22Rv1 (cell line): Measurements from ENCODE around the gene NIPSNAP2.

Experiments
- H3K27ac ChIP-seq: fragments of 450-650 bp; 2 replicates; pipeline ENCODE4 v1.5.1; 2017
- CTCF ChIP-seq: fragments of 450-650 bp; IDR thresholded peaks from 2 replicates; pipeline ENCODE4 v1.5.1; 2017; ENCODE audit warnings: mild to moderate bottlenecking
- ZFX ChIP-seq: fragments of 450-650 bp; IDR thresholded peaks from 2 replicates; pipeline ENCODE4 v1.6.1; 2017; ENCODE audit warnings: antibody characterized with exemption, borderline replicate concordance

Gene NIPSNAP2

DNA sequence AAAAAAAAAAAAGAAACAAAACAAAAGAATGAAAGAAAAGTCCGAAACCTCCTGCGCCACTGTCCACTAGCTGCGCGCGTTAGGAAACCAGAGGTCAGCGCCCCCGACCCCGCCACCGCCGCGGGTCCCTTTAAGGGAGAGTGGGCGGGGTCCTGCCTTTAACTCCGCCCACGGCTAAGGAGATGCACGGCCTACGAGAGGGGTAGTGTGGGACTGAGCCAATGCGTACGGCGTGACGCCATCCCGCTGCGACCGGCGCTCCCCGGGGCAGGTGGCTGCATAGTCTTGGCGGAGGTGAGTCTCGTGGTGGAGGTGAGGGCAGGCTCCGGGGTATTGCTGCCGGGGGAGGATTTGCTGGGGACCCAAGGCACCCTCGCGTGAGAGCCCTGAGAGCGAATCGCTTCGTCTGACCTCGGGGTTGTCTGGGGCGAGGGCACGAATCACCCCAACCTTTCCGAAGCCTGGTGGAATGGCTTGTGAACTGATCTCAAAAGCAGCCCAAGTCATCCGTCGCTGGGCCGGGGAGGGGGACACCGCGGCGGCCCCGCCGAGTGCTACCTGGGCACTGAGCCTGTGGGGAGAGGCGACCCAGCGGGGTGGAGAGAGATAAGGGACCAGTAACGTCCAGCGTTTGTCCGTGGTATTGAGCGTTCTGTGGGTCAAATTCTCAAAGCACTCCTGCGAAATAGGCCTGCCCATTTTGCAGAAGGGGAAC is 12.6 kb upstream of the NIPSNAP2 start, which contains the start of gene MRPS17:
Gene MRPS17 (plus strand): TSS at position 241 of the 715 bp plus-strand sequence. CDS start 1,319 bp downstream, outside the sequence.
- peak within 1 kb of the TSS; percentile 65 for H3K27ac ChIP-seq

GRCh38 chr7:55952352-55952671 is 12.1 kb upstream of the NIPSNAP2 start:
- peak overlapping the region; percentile 65 for H3K27ac ChIP-seq

More for the DNA sequence above, 12.6 kb upstream of the NIPSNAP2 start, which contains the start of gene MRPS17:
- no peak for TF ChIP-seq ZFX
- no peak; the same call in 1 of the 2 replicates for TF ChIP-seq CTCF

DNA sequence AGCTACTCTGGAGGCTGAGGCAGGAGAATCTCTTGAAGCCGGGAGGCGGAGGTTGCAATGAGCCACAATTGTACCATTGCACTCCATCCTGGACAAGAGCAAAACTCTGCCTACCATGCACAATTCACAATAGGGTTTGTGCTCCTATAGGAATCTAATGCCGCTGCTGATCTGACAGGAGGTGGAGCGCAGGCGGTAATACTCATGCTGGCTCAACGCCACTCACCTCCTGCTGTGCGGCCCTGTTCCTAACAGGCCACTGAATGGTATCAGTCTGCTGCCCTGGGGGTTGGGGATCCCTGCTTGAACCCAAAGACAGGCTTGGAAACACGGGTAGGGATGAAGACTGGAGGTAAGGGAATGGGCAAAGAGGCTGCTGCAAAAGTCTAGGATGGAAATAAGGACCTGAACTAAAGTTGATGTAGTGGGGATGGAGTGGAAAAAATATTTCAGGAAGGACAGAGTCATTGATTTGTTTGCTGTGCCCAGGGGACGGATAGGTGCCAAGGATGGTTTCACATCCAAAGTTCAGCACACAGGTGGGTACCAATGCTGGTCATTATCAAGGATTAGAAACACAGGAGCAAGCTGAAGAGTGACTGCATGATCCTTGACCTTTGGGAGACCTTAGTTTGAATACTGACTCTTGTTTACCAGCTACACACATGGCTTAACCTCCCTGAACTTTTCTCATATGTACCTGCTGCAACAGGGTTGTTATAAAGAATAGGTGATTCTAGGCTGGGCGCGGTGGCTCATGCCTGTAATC is 10.5 kb upstream of the NIPSNAP2 start:
- TF ChIP-seq ZFX (no peak), CTCF (no peak)

GRCh38 chr7:55957190-55957589 is 7.2 kb upstream of the NIPSNAP2 start:
- no peak for TF ChIP-seq ZFX
- no peak for TF ChIP-seq CTCF
- H3K27ac ChIP-seq, result no peak overlapping the region

More for the DNA sequence above, 10.5 kb upstream of the NIPSNAP2 start:
- no peak overlapping the region for H3K27ac ChIP-seq

DNA sequence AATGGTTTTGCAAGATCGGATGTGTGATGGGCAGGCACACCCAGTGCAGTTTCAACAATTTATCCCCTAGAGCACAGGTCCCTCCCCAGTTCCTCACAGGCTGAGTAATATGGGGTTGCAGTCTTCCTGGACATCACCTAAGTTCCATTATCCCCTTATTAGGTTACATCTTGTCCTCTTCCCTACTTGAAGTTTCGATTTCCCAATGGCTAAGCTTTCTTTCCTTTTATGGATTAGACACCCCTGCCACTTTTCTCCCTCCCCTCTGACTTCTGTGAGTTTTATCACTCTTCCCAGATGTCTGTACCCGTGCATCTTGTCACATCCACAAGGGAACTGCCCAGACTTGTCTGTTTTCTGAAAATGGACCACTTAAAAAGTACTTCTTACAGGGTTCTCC is 2.4 kb upstream of the NIPSNAP2 start:
- H3K27ac ChIP-seq, result no peak overlapping the region
- TF ChIP-seq CTCF (no peak), ZFX (no peak)

DNA sequence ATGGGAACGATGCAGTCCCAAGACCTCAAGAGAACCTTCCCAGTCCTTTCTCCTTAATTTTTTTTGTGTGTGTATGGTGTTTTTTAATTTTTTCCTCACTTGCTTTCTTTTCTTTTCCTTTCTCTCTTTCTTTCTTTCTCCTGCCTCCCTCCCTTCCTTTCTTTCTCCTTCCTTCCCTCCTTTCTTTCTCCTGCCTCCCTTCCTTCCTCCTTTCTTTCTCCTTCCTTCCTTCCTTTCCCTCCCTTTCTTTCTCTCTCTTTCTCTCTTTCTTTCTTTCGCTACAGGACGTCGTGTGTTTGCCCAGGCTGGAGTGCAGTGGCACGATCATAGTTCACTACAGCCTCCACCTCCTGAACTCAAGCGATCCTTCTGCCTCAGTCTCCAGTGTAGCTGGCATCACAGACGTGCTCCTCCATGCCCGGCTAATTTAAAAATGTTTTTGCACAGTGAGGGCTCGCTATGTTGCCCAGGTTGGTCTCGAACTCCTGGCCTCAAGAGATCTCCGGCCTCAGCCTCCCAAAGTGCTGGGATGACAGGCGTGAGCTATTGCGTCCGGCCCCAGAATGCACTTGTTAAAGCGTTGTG is 709 bp upstream of the NIPSNAP2 start:
- peak overlapping the region; percentile 96 for H3K27ac ChIP-seq
- TF ChIP-seq CTCF (no peak), ZFX (no peak)

DNA sequence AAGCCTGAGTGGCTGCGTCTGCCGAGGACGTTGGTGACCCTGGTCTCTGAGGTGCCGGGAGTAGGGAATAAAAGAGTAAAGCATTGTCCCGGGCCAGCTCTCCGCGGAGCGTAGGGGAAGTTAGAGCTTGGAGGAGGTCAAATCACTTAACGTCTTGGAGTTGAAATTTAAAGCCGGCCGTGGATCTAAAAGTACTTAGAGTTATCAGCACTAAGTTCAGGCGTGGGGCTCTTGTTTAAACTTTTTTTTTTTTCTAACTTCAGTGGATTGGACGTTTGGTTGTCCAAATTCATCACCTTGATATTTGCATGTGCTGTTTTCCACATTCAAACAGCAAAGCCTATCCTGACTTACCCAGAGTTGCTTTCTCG is 700 bp downstream of the NIPSNAP2 start:
- H3K27ac ChIP-seq, result peak overlapping the region; percentile 96
- TF ChIP-seq ZFX (no peak), CTCF (no peak)
